OCI-LY3 (cell line): ENCODE data around the gene DCBLD1.

ENCODE experiments used
- EZH2phosphoT487 ChIP-seq: fragments of 200-600 bp; shearing (Covaris generic); IDR thresholded peaks from 2 replicates; pipeline ENCODE4 v1.6.1; 2018; ENCODE audit warnings: antibody characterized with exemption, mixed run types, low read depth
- TF ChIP-seq, protein P1 (sequence below): fragments of 200-600, 300-600 bp; sonication (generic); IDR thresholded peaks from 2 replicates; pipeline ENCODE4 v1.5.1; 2014; ENCODE audit warnings: antibody characterized with exemption, low read length, low read depth

DNA sequence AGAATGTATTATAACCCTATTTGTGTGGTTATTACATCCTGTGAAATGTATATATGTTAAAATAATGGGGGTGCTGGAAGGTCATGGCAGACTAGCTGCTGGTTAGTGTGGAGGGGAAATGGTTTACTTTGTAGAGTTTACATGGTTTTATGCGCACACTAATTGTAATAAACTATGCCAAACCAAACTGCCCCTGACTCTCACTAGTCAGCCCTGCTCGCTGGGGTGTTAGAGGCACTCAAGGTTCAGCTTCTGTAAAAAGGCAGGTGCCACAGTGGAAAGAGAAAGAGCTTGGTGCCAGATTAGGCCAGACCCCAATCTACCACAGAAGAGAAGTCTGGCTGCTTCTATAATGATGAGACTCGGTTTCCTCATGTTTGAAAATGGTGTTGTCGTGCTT is 67.1 kb downstream of the DCBLD1 start:
- TF ChIP-seq, protein P1, sequence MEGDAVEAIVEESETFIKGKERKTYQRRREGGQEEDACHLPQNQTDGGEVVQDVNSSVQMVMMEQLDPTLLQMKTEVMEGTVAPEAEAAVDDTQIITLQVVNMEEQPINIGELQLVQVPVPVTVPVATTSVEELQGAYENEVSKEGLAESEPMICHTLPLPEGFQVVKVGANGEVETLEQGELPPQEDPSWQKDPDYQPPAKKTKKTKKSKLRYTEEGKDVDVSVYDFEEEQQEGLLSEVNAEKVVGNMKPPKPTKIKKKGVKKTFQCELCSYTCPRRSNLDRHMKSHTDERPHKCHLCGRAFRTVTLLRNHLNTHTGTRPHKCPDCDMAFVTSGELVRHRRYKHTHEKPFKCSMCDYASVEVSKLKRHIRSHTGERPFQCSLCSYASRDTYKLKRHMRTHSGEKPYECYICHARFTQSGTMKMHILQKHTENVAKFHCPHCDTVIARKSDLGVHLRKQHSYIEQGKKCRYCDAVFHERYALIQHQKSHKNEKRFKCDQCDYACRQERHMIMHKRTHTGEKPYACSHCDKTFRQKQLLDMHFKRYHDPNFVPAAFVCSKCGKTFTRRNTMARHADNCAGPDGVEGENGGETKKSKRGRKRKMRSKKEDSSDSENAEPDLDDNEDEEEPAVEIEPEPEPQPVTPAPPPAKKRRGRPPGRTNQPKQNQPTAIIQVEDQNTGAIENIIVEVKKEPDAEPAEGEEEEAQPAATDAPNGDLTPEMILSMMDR = no peak
- TF ChIP-seq EZH2phosphoT487 = no peak
